Right lobe of liver (tissue), 6 donors: ENCODE data around the gene LYSMD1. TPM values are rescaled to one million over a fixed set of nuclear protein-coding genes. Genes with fewer than 3 reads are reported as not detected.
A peak's percentile ranks its signal among the peaks of the same experiment; 100 is the strongest.

Source experiments
- ATAC-seq, 4 donors: fragments of 200-7000 bp; cut with Tn5 transposase; one replicate each; pipeline ENCODE4 v1.9.1; 2020; ENCODE audit warnings: mild to moderate bottlenecking in 4 of 4, moderate library complexity in 4 of 4
- DNase-seq, 3 donors: peaks; one replicate each; pipeline ENCODE4 v3.0.0-alpha.2; 2020
- H3K27ac ChIP-seq, 3 donors: fragments of 200-600 bp; one replicate each; pipeline ENCODE4 v1.8.0; 2022
- H3K27me3 ChIP-seq, 2 donors: fragments of 200-600 bp; one replicate each; pipeline ENCODE4 v1.8.0; 2022
- H3K36me3 ChIP-seq, 4 donors: fragments of 200-600 bp; sonication (generic) in 1 of 4; one replicate each; pipeline versions ENCODE4 v1.5.1 to v1.8.0; 2017 to 2022; ENCODE audit warnings: control low read depth in 1 of 4
- H3K4me1 ChIP-seq, 4 donors: fragments of 200-600 bp; sonication (generic) in 1 of 4; one replicate each; pipeline versions ENCODE4 v1.5.1 to v1.8.0; 2017 to 2022; ENCODE audit warnings: control low read depth in 1 of 4
- H3K4me3 ChIP-seq, 3 donors: fragments of 200-600 bp; one replicate each; pipeline ENCODE4 v1.8.0; 2022
- H3K9me3 ChIP-seq, 4 donors: fragments of 200-600 bp; sonication (generic) in 1 of 4; one replicate each; pipeline versions ENCODE4 v1.5.1 to v1.8.0; 2017 to 2022; ENCODE audit warnings: control low read depth in 1 of 4
- CTCF ChIP-seq, 4 donors: fragments of 200-600 bp in 3 of 4; fragments of 450-650 bp in 1 of 4; IDR thresholded peaks; one replicate each; pipeline versions ENCODE4 v1.5.1 to v1.8.0; 2016 to 2022; ENCODE audit warnings: antibody characterized with exemption in 4 of 4, mild to moderate bottlenecking in 2 of 4
- POLR2A ChIP-seq: fragments of 450-650 bp; IDR thresholded peaks from one replicate; pipeline ENCODE4 v1.6.1; 2017; ENCODE audit warnings: antibody characterized with exemption, mild to moderate bottlenecking
- WGBS: methylation state at CpG from one replicate; pipeline ENCODE4 v1.1.6; 2018; ENCODE audit warnings: low coverage, low lambda C conversion rate; ENCODE audit not compliant: insufficient coverage; ENCODE audit errors: missing lambda C conversion rate; 5-methylcytosine and 5-hydroxymethylcytosine counted together
- intact Hi-C, 2 donors: fragments of 100-400 bp; cut with DNase I; formaldehyde crosslinking; loops; one replicate each; pipeline versions ENCODE4 v1.11.2 to v1.14.1; 2022
- total RNA-seq, 6 experiments: library from RNA; depleted of rRNA in 2 of 6; stranded (reverse); fragments of >200 nt in 2 of 6; fragmentation: NEBNext Ultra II Directional in 3 of 6; extraction: Animal tissue kit (Norgen Biotek cat#: 25700) in 3 of 6; gene quantifications; one replicate each; pipeline versions ENCODE4 v1.1.0 to v1.2.4, GENCODE V29; 2016 to 2023
- donor health status: DM: no; HTN: yes; CAD: no.
- donor health status: DM: no; HTN: no; CAD: no.
- donor health status: DM: no; HTN: no; CAD: no.
- donor health status: DM: no; HTN: yes; CAD: no.
- donor health status: DM: no; HTN: yes; CAD: no.

LYSMD1 gene
- total RNA-seq, 6 experiments from 2014 or later = 2.7 to 6.4 (median 4.5) TPM

- Histone ChIP-seq H3K4me3 (no peak overlapping the region), H3K36me3 (no peaks in the 10 kb centered on the region), H3K9me3 (no peaks in the 10 kb centered on the region), H3K4me1 (no peaks in the 10 kb centered on the region), H3K27ac (no peak overlapping the region), H3K27me3 (no peaks in the 10 kb centered on the region)
- no peak for DNase-seq
- intact Hi-C loops = no loop called here
- TF ChIP-seq POLR2A (no peak), CTCF (IDR thresholded peaks at IDR 0.05) (no peak)
- ATAC-seq = no peak
- 78% methylated on average over 36 of the region's 74 CpGs for WGBS
Measured at GRCh38 chr1:151132335-151133017, 33.2 kb downstream of the LYSMD1 start.

GRCh38 chr1:151131701-151132334, 33.9 kb downstream of the LYSMD1 start:
- H3K9me3 ChIP-seq = no peaks in the 10 kb centered on the region
- H3K4me3 ChIP-seq = peak overlapping the region; percentile 17 to 41 (median 26)
- H3K27ac ChIP-seq = no peak overlapping the region
- no peaks in the 10 kb centered on the region for H3K4me1 ChIP-seq
- H3K27me3 ChIP-seq = no peaks in the 10 kb centered on the region
- ATAC-seq (peak; percentile 15 to 29 (median 24)), DNase-seq (peak in 1 of 3 donors; percentile 36)
- WGBS = 48% methylated on average over 25 of the region's 39 CpGs
- intact Hi-C loops = no loop called here
- TF ChIP-seq POLR2A = no peak
- no peak for TF ChIP-seq CTCF (IDR thresholded peaks at IDR 0.05)
- no peaks in the 10 kb centered on the region for H3K36me3 ChIP-seq

- H3K27ac ChIP-seq = no peak overlapping the region
- 33% methylated on average over 22 of the region's 45 CpGs for WGBS
- peak overlapping the region; percentile 17 to 41 (median 26) for H3K4me3 ChIP-seq
- no peaks in the 10 kb centered on the region for H3K27me3 ChIP-seq
- TF ChIP-seq CTCF (IDR thresholded peaks at IDR 0.05) (no peak), POLR2A (no peak)
- peak; percentile 87 to 95 (median 89) for ATAC-seq
- no peaks in the 10 kb centered on the region for H3K4me1 ChIP-seq
- DNase-seq = peak; percentile 62 to 87 (median 76)
- intact Hi-C loops = no loop called here
- H3K36me3 ChIP-seq = no peaks in the 10 kb centered on the region
- no peaks in the 10 kb centered on the region for H3K9me3 ChIP-seq
Measured at GRCh38 chr1:151130987-151131586, 34.6 kb downstream of the LYSMD1 start.

- H3K27ac ChIP-seq = no peak overlapping the region
- H3K36me3 ChIP-seq = peaks cover 0 to 3% (median 0%) of the 10 kb centered on the region in 4 donors
- H3K4me3 ChIP-seq = no peak overlapping the region
- 88% methylated on average over 6 of the region's 6 CpGs for WGBS
- ATAC-seq (no peak), DNase-seq (no peak)
- no peaks in the 10 kb centered on the region for H3K27me3 ChIP-seq
- no peaks in the 10 kb centered on the region for H3K9me3 ChIP-seq
- intact Hi-C loops = no loop called here
- no peak for TF ChIP-seq CTCF (IDR thresholded peaks at IDR 0.05)
- TF ChIP-seq POLR2A = no peak
- H3K4me1 ChIP-seq = no peaks in the 10 kb centered on the region
Measured at GRCh38 chr1:151128800-151129199, 36.9 kb downstream of the LYSMD1 start.
